Nephron progenitor cell (in vitro differentiated cells): ENCODE data around the gene QSOX1.

Experiments
- DNase-seq: peaks from one replicate; pipeline ENCODE4 v3.0.0; 2021
- H3K27ac Mint-ChIP-seq: 2 replicates; pipeline ENCODE4 v1.8.0; 2021; ENCODE audit warnings: mild to moderate bottlenecking, moderate library complexity, mixed read lengths
- H3K27me3 Mint-ChIP-seq: 2 replicates; pipeline ENCODE4 v1.8.0; 2021; ENCODE audit warnings: mild to moderate bottlenecking, low read depth, mixed read lengths; ENCODE audit not compliant: poor library complexity
- H3K36me3 Mint-ChIP-seq: 2 replicates; pipeline ENCODE4 v1.8.0; 2021; ENCODE audit warnings: low read depth, mixed read lengths
- H3K4me1 Mint-ChIP-seq: 2 replicates; pipeline ENCODE4 v1.8.0; 2021; ENCODE audit warnings: mixed read lengths
- H3K4me3 Mint-ChIP-seq: 2 replicates; pipeline ENCODE4 v1.8.0; 2021; ENCODE audit warnings: mild to moderate bottlenecking, moderate library complexity, mixed read lengths
- H3K9me3 Mint-ChIP-seq: 2 replicates; pipeline ENCODE4 v1.8.0; 2021; ENCODE audit warnings: mild to moderate bottlenecking, moderate library complexity, mixed read lengths
- TF ChIP-seq, protein P1 (sequence below): fragments of 200-600 bp; sonication (generic); IDR thresholded peaks from 2 replicates; pipeline ENCODE4 v1.5.0; 2021; ENCODE audit warnings: antibody characterized with exemption

Gene QSOX1

GRCh38 chr1:180144659-180145357 is 9.9 kb upstream of the QSOX1 start:
- Mint-ChIP-seq H3K27ac (no peak overlapping the region), H3K4me3 (no peak overlapping the region), H3K9me3 (no peaks in the 10 kb centered on the region), H3K36me3 (no peaks in the 10 kb centered on the region), H3K4me1 (no peaks in the 10 kb centered on the region), H3K27me3 (peaks cover 5% of the 10 kb centered on the region)
- TF ChIP-seq, protein P1, sequence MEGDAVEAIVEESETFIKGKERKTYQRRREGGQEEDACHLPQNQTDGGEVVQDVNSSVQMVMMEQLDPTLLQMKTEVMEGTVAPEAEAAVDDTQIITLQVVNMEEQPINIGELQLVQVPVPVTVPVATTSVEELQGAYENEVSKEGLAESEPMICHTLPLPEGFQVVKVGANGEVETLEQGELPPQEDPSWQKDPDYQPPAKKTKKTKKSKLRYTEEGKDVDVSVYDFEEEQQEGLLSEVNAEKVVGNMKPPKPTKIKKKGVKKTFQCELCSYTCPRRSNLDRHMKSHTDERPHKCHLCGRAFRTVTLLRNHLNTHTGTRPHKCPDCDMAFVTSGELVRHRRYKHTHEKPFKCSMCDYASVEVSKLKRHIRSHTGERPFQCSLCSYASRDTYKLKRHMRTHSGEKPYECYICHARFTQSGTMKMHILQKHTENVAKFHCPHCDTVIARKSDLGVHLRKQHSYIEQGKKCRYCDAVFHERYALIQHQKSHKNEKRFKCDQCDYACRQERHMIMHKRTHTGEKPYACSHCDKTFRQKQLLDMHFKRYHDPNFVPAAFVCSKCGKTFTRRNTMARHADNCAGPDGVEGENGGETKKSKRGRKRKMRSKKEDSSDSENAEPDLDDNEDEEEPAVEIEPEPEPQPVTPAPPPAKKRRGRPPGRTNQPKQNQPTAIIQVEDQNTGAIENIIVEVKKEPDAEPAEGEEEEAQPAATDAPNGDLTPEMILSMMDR, result no peak
- DNase-seq, result no peak

GRCh38 chr1:180145446-180145845 is 9.2 kb upstream of the QSOX1 start:
- Mint-ChIP-seq H3K27ac (no peak overlapping the region), H3K4me3 (no peak overlapping the region), H3K36me3 (no peaks in the 10 kb centered on the region), H3K9me3 (no peaks in the 10 kb centered on the region), H3K27me3 (peaks cover 8% of the 10 kb centered on the region), H3K4me1 (no peaks in the 10 kb centered on the region)
- no peak for DNase-seq
- TF ChIP-seq, protein P1, result no peak

GRCh38 chr1:180150982-180151381 is 3.7 kb upstream of the QSOX1 start:
- H3K4me3 Mint-ChIP-seq, result no peak overlapping the region
- no peak overlapping the region for H3K27ac Mint-ChIP-seq
- peaks cover 17% of the 10 kb centered on the region for H3K4me1 Mint-ChIP-seq
- DNase-seq, result no peak
- TF ChIP-seq, protein P1, result no peak
- H3K9me3 Mint-ChIP-seq, result no peaks in the 10 kb centered on the region
- H3K36me3 Mint-ChIP-seq, result no peaks in the 10 kb centered on the region
- H3K27me3 Mint-ChIP-seq, result peaks cover 33% of the 10 kb centered on the region

GRCh38 chr1:180151508-180151907 is 3.2 kb upstream of the QSOX1 start:
- H3K27ac Mint-ChIP-seq, result no peak overlapping the region
- no peaks in the 10 kb centered on the region for H3K9me3 Mint-ChIP-seq
- H3K4me1 Mint-ChIP-seq, result peaks cover 22% of the 10 kb centered on the region
- H3K4me3 Mint-ChIP-seq, result no peak overlapping the region
- peaks cover 33% of the 10 kb centered on the region for H3K27me3 Mint-ChIP-seq
- DNase-seq, result no peak
- H3K36me3 Mint-ChIP-seq, result no peaks in the 10 kb centered on the region
- TF ChIP-seq, protein P1, result no peak

GRCh38 chr1:180152588-180152987 is 2.1 kb upstream of the QSOX1 start:
- TF ChIP-seq, protein P1, result no peak
- Mint-ChIP-seq H3K27ac (no peak overlapping the region), H3K27me3 (peaks cover 33% of the 10 kb centered on the region), H3K4me1 (peaks cover 33% of the 10 kb centered on the region), H3K36me3 (no peaks in the 10 kb centered on the region), H3K9me3 (no peaks in the 10 kb centered on the region), H3K4me3 (peak overlapping the region; percentile 94)
- DNase-seq, result no peak

DNA sequence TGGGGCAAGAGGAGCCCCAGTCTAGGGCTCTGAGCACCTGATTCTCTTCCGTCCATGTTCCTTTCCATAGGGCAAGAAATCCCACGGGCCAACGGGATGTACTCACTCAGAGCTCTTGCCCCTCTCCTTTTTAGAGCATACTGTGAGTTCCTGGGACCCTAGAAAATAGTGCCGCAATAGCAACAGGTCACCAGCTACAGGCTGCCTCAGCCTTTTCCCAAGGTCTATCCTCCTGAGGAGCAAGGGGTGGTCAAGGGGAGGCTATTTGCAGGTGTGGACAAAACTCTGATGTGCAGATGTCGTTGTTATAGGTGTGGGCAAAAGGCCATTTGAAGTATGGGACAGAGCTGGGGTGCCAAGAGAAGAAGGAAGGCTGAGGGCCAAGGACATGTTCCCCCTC is 1.6 kb upstream of the QSOX1 start:
- H3K27ac Mint-ChIP-seq, result no peak overlapping the region
- TF ChIP-seq, protein P1, result no peak

More for the DNA sequence above, 1.6 kb upstream of the QSOX1 start:
- H3K4me3 Mint-ChIP-seq, result peak overlapping the region; percentile 94
- no peaks in the 10 kb centered on the region for H3K9me3 Mint-ChIP-seq
- H3K36me3 Mint-ChIP-seq, result no peaks in the 10 kb centered on the region
- H3K4me1 Mint-ChIP-seq, result peaks cover 37% of the 10 kb centered on the region
- H3K27me3 Mint-ChIP-seq, result peaks cover 32% of the 10 kb centered on the region
- no peak for DNase-seq
